Heart right ventricle (tissue), 16 donors: ENCODE data around the gene CEP55. TPM values are rescaled to one million over a fixed set of nuclear protein-coding genes. Genes with fewer than 3 reads are reported as not detected.
A peak's percentile ranks its signal among the peaks of the same experiment; 100 is the strongest.
"Not testable (repeated sequence)": the region's sequence is repeated elsewhere in the genome, so short reads cannot be mapped to it uniquely, and the experiment has no call there.

ENCODE experiments used
- ATAC-seq, 8 donors: fragments of 200-7000 bp; cut with Tn5 transposase; one replicate each; pipeline ENCODE4 v1.9.1; 2020; ENCODE audit warnings: mild to moderate bottlenecking in 8 of 8, moderate library complexity in 8 of 8, moderate number of reproducible peaks in 1 of 8
- DNase-seq, 2 donors: peaks; one replicate each; pipeline ENCODE4 v3.0.0-alpha.2; 2020
- H3K27ac ChIP-seq, 10 donors: fragments of 200-600 bp; sonication (generic) in 2 of 10; one replicate each; pipeline versions ENCODE4 v1.5.0 to v1.8.0; 2020 to 2022; ENCODE audit warnings: mild to moderate bottlenecking in 3 of 10
- H3K27me3 ChIP-seq, 7 donors: fragments of 200-600 bp; one replicate each; pipeline ENCODE4 v1.8.0; 2021 to 2022; ENCODE audit warnings: mild to moderate bottlenecking in 2 of 7
- H3K36me3 ChIP-seq, 9 donors: fragments of 200-600 bp; sonication (generic) in 1 of 9; one replicate each; pipeline versions ENCODE4 v1.5.0 to v1.8.0; 2020 to 2022; ENCODE audit warnings: mild to moderate bottlenecking in 2 of 9
- H3K4me1 ChIP-seq, 9 donors: fragments of 200-600 bp; sonication (generic) in 1 of 9; one replicate each; pipeline versions ENCODE4 v1.5.0 to v1.8.0; 2020 to 2022; ENCODE audit warnings: mild to moderate bottlenecking in 4 of 9
- H3K4me3 ChIP-seq, 10 donors: fragments of 200-600 bp; sonication (generic) in 2 of 10; one replicate each; pipeline versions ENCODE4 v1.5.0 to v1.8.0; 2020 to 2022; ENCODE audit warnings: mild to moderate bottlenecking in 7 of 10, moderate library complexity in 2 of 10
- H3K9me3 ChIP-seq, 11 donors: fragments of 200-600 bp in 10 of 11; sonication (generic) in 2 of 11; one replicate each; pipeline versions ENCODE4 v1.5.0 to v1.8.0; 2013 to 2022; ENCODE audit warnings: mild to moderate bottlenecking in 2 of 11, control low read depth in 1 of 11, moderate library complexity in 1 of 11
- WGBS, 2 donors: extraction: QIAGEN DNeasy Blood & Tissue Kit; methylation state at CpG; one replicate each; pipeline ENCODE4 v1.1.7; 2013; ENCODE audit warnings: inconsistent platforms in 1 of 2; 5-methylcytosine and 5-hydroxymethylcytosine counted together
- intact Hi-C, 10 donors: fragments of 100-400 bp; cut with DNase I; formaldehyde crosslinking; loops; one replicate each; pipeline versions ENCODE4 v1.11.1 to v1.14.2; 2022
- polyA plus RNA-seq, 2 donors: library from polyadenylated mRNA; stranded (reverse); fragments of 200-250 nt; gene quantifications; one replicate each; pipeline ENCODE4 v1.2.3, GENCODE V29; 2013
- total RNA-seq, 10 donors: library from RNA; stranded (reverse); fragmentation: NEBNext Ultra II Directional in 3 of 10; extraction: Animal tissue kit (Norgen Biotek cat#: 25700) in 3 of 10; gene quantifications; one replicate each; pipeline versions ENCODE4 v1.2.1 to v1.2.4, GENCODE V29; 2021 to 2023
- TF ChIP-seq, protein P1 (sequence below), 9 donors: fragments of 200-600 bp; sonication (generic) in 2 of 9; IDR thresholded peaks; one replicate each; pipeline versions ENCODE4 v1.5.0 to v1.8.0; 2021 to 2022; ENCODE audit warnings: antibody characterized with exemption in 9 of 9, mild to moderate bottlenecking in 5 of 9, moderate library complexity in 1 of 9
- donor health status: Arrhythmogenic right ventricular cardiomyopathy.
- donor health status: ischemic (EF 13 %, LVEDD 7.1; RV severe dilation, severe dysfunction).
- donor health status: healthy with polysubstance abuse.
- donor health status: DM: no; HTN: yes; CAD: no.
- donor health status: DM: no; HTN: no; CAD: no.
- donor health status: ischemic (EF 25% LVEDD 6.9; RV normal size, moderate dysfunction).
- donor health status: ischemic (EF 25% LVEDD 5.7; RV mildly dilated, moderate dysfunction).
- donor health status: healthy.
- donor health status: DM: yes; HTN: yes; CAD: no.
- donor health status: Ischemic cardiomyopathy.
- donor health status: ischemic (EF 35%, LVEDD 5.7; RV mildly dilated, moderate dysfunction).
- donor health status: nonischemic (EF 11% LVEDD 7.7; RV severe dilation, severe dysfunction).
- donor health status: DM: yes; HTN: yes; CAD: no.
- donor health status: PGD.
- donor health status: ischemic (EF 29% LVEDD 5.4; RV normal size, mild dysfunction).
- donor health status: nonischemic (EF 23%, LVEDD 6.1; RV moderate dilation, normal function).

The CEP55 gene
- total and polyA plus RNA-seq, 12 donors = 0.13 to 4.4 (median 0.22) TPM; not detected in 3

DNA sequence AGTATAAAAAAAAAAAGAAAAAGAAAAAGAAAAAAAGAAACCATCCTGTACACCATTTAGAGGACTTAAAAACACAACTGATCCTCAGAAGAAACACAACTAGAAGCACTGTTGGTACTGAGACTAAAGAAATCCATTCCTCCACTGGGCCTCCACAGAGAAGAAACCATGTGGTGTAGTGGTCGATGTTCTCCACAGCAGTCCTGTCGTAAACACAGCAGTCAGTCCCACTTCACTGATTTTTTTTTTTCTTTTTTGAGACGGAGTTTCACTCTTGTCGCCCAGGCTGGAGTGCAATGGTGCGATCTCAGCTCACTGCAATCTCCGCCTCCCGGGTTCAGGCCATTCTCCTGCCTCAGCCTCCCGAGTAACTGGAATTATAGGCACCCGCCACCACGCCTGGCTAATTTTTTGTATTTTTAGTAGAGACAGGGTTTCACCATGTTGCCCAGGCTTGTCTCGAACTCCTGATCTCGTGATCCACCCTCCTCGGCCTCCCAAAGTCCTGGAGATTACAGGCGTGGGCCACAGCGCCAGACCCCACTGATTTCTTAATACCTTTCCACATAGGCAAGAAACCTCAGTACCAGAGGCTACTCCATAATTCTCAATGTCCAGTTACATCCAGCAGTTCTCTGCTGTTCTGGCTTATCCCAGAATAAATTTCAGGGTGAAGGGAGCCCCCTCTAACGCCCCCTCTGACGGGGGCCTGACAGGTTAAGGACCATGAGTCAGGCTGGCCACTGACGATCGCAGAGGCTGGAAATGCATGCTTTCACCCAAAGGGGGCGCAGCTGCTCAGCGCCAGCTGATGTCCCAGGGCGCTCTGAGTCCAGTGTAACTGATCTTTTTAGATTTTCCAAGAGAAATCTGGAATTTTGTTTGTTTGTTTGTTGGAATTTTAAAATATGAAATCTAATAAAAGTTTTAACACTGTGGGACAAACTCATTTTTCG is 45.3 kb downstream of the CEP55 start:
- DNase-seq = peak; percentile 33 to 41
- H3K36me3 ChIP-seq = no peaks in the 10 kb centered on the region
- peak; percentile 84 to 95 (median 89) for ATAC-seq
- H3K9me3 ChIP-seq = no peaks in the 10 kb centered on the region
- no peaks in the 10 kb centered on the region for H3K27me3 ChIP-seq
- intact Hi-C loops = no loop called here
- TF ChIP-seq, protein P1, sequence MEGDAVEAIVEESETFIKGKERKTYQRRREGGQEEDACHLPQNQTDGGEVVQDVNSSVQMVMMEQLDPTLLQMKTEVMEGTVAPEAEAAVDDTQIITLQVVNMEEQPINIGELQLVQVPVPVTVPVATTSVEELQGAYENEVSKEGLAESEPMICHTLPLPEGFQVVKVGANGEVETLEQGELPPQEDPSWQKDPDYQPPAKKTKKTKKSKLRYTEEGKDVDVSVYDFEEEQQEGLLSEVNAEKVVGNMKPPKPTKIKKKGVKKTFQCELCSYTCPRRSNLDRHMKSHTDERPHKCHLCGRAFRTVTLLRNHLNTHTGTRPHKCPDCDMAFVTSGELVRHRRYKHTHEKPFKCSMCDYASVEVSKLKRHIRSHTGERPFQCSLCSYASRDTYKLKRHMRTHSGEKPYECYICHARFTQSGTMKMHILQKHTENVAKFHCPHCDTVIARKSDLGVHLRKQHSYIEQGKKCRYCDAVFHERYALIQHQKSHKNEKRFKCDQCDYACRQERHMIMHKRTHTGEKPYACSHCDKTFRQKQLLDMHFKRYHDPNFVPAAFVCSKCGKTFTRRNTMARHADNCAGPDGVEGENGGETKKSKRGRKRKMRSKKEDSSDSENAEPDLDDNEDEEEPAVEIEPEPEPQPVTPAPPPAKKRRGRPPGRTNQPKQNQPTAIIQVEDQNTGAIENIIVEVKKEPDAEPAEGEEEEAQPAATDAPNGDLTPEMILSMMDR (IDR thresholded peaks at IDR 0.05) = peak; percentile 64 to 90 (median 85)
- peaks cover 0 to 14% (median 8%) of the 10 kb centered on the region in 9 donors for H3K4me1 ChIP-seq
- H3K27ac ChIP-seq = peak overlapping the region in 5 of 10 donors; percentile 10 to 65 (median 42)
- 55 to 58% methylated on average over 23 of the region's 23 CpGs for whole genome bisulfite sequencing, 2 donors
- peak overlapping the region in 8 of 10 donors; percentile 17 to 49 (median 35) for H3K4me3 ChIP-seq

DNA sequence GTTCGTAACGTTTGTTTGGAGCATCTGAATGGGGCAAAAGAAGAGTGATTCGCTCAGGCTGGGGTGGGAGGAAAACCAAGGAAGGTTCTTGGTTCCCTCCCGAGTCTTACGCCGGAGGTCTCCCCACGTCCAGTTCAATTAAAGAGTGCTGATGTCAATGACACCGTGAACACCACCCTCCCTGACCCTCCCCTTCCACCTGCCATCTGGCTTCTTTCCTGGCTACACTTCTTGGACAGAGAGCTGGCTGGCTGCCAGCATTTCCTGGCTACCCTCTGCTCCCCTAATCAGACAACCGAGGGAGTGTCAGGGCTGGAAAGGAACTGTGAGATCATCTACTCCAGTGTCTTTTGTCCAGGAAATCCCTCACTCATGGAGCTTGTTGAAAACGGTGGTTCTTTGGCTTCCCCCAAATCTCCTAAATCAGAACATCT is 46.0 kb downstream of the CEP55 start:
- Histone ChIP-seq H3K27me3 (no peaks in the 10 kb centered on the region), H3K4me3 (peak overlapping the region in 8 of 10 donors; percentile 17 to 49 (median 35)), H3K9me3 (no peaks in the 10 kb centered on the region), H3K27ac (peak overlapping the region in 5 of 10 donors; percentile 10 to 65 (median 42)), H3K4me1 (peaks cover 0 to 14% (median 8%) of the 10 kb centered on the region in 9 donors), H3K36me3 (no peaks in the 10 kb centered on the region)
- ATAC-seq (peak; percentile 91 to 99 (median 96)), DNase-seq (peak; percentile 71 to 76)
- TF ChIP-seq, protein P1 (IDR thresholded peaks at IDR 0.05) = peak in 3 of 9 donors; percentile 1 to 24 (median 9)
- intact Hi-C loops = no loop called here
- 6% methylated on average over 10 of the region's 10 CpGs for WGBS, 2 donors

DNA sequence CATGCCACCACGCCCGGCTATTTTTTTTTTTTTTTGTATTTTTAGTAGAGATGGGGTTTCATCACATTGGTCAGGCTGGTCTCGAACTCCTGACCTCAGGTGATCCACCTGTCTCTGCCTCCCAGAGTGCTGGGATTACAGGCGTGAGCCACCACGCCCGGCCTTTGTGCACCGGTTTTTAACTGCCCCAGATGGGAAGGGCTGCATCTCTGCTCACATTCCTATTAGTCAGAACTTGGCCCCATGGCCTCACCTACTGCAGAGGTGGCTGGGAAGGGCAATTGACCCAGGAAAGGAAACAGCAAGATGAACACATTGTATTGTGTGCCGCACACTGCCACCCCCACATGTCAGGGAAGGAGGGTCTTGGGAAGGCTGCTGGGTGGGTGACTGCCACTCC is 50.6 kb downstream of the CEP55 start:
- H3K4me1 ChIP-seq = peaks cover 0 to 11% (median 8%) of the 10 kb centered on the region in 9 donors
- not testable (repeated sequence) for H3K27ac ChIP-seq, H3K36me3 ChIP-seq, H3K9me3 ChIP-seq, H3K27me3 ChIP-seq, H3K4me3 ChIP-seq, DNase-seq, ATAC-seq
- intact Hi-C loops = loop anchor here in 1 of 10 donors (5.0 kb wide), 1 partner anchor 135 kb away; no protein-coding TSS in a partner anchor
- 86 to 88% methylated on average over 8 of the region's 8 CpGs for WGBS, 2 donors

DNA sequence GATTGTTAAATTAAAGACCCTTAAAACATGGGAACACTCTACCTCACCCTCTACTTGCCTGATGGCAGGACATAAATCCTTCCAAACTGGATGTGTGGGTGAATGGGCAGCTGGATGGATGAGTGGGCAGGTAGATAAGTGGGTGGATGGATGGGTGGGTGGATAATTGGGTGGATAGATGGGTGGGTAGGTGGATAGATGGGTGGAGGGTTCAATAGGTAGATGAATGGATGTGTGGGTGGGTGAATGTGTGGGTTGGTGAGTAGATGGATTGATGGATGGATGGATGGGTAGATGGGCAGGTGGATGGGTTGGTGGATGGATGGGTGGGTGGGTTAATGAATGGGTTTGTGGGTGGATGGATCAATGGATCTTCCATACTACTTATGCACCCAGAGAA is 51.1 kb downstream of the CEP55 start:
- TF ChIP-seq, protein P1 (IDR thresholded peaks at IDR 0.05) = no peak
- intact Hi-C loops = loop anchor here in 1 of 10 donors (5.0 kb wide), 1 partner anchor 135 kb away; no protein-coding TSS in a partner anchor
- Histone ChIP-seq H3K27ac (no peak overlapping the region), H3K4me3 (no peak overlapping the region), H3K9me3 (no peaks in the 10 kb centered on the region), H3K36me3 (no peaks in the 10 kb centered on the region), H3K27me3 (no peaks in the 10 kb centered on the region), H3K4me1 (peaks cover 0 to 6% (median 4%) of the 10 kb centered on the region in 9 donors)
- ATAC-seq (no peak), DNase-seq (no peak)
